ENCODE measurements around the gene SOAT2.
"Not testable (repeated sequence)": the region's sequence is repeated elsewhere in the genome, so short reads cannot be mapped to it uniquely, and the experiment has no call there.

DNA sequence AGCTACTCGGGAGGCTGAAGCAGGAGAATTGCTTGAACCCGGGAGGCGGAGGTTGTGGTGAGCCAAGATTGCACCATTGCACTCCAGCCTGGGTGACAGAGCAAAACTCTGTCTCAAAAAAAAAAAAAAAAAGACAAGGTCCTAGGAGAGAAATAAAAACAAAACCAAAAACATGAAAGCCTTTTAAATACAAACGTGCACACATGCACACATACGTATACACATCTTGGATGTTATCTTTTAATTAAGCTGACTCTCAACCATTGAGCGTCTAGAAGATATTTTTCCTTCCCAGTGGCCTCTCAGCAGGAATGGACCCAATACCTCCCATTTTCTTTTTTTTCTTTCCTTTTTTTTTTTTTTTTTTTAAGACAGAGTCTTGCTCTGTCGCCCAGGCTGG, 9.1 kb downstream of the SOAT2 start:
- TF ChIP-seq, protein P1, sequence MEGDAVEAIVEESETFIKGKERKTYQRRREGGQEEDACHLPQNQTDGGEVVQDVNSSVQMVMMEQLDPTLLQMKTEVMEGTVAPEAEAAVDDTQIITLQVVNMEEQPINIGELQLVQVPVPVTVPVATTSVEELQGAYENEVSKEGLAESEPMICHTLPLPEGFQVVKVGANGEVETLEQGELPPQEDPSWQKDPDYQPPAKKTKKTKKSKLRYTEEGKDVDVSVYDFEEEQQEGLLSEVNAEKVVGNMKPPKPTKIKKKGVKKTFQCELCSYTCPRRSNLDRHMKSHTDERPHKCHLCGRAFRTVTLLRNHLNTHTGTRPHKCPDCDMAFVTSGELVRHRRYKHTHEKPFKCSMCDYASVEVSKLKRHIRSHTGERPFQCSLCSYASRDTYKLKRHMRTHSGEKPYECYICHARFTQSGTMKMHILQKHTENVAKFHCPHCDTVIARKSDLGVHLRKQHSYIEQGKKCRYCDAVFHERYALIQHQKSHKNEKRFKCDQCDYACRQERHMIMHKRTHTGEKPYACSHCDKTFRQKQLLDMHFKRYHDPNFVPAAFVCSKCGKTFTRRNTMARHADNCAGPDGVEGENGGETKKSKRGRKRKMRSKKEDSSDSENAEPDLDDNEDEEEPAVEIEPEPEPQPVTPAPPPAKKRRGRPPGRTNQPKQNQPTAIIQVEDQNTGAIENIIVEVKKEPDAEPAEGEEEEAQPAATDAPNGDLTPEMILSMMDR (IDR thresholded peaks at IDR 0.05) = not testable (repeated sequence)
- TF ChIP-seq POLR2A (IDR thresholded peaks at IDR 0.05) = not testable (repeated sequence)
